ENCODE data around the gene KRT77.
"Not testable (repeated sequence)": the region's sequence is repeated elsewhere in the genome, so short reads cannot be mapped to it uniquely, and the experiment has no call there.

KRT77 gene

GRCh38 chr12:52721838-52722470, 18.6 kb upstream of the KRT77 start:
- DNase-seq: no peak

GRCh38 chr12:52720365-52720886, 17.1 kb upstream of the KRT77 start:
- no peak for DNase-seq

GRCh38 chr12:52716061-52716460, 12.7 kb upstream of the KRT77 start:
- no peak for DNase-seq

- no peak for DNase-seq
Measured at GRCh38 chr12:52715416-52715815, 12.1 kb upstream of the KRT77 start.

GRCh38 chr12:52714887-52715281, 11.6 kb upstream of the KRT77 start:
- no peak for DNase-seq

GRCh38 chr12:52713960-52714886, 10.9 kb upstream of the KRT77 start:
- DNase-seq: no peak

- not testable (repeated sequence) for DNase-seq
Measured at GRCh38 chr12:52712122-52712521, 8.8 kb upstream of the KRT77 start.

GRCh38 chr12:52710730-52711129, 7.4 kb upstream of the KRT77 start:
- DNase-seq: peak in 1 of 2 experiments; percentile 3

GRCh38 chr12:52708010-52708409, 4.7 kb upstream of the KRT77 start:
- DNase-seq: no peak

- DNase-seq: no peak
Measured at GRCh38 chr12:52704464-52704863, 1.1 kb upstream of the KRT77 start.

- DNase-seq: no peak
Measured at GRCh38 chr12:52703878-52704277, 554 bp upstream of the KRT77 start.

- no peak for DNase-seq
Measured at GRCh38 chr12:52702338-52702737, 986 bp downstream of the KRT77 start.

GRCh38 chr12:52701281-52701680, 2.0 kb downstream of the KRT77 start:
- DNase-seq: no peak

GRCh38 chr12:52699960-52700359, 3.4 kb downstream of the KRT77 start:
- no peak for DNase-seq

GRCh38 chr12:52699373-52699772, 4.0 kb downstream of the KRT77 start:
- no peak for DNase-seq

GRCh38 chr12:52698651-52699340, 4.5 kb downstream of the KRT77 start:
- no peak for DNase-seq

GRCh38 chr12:52697058-52697582, 6.2 kb downstream of the KRT77 start:
- DNase-seq: no peak

GRCh38 chr12:52696588-52696987, 6.7 kb downstream of the KRT77 start:
- no peak for DNase-seq

GRCh38 chr12:52695039-52695438, 8.3 kb downstream of the KRT77 start:
- DNase-seq: no peak

GRCh38 chr12:52694151-52694550, 9.2 kb downstream of the KRT77 start:
- no peak for DNase-seq

- DNase-seq: no peak
Measured at GRCh38 chr12:52693261-52693660, 10.1 kb downstream of the KRT77 start.

GRCh38 chr12:52692254-52692653, 11.1 kb downstream of the KRT77 start:
- no peak for DNase-seq

GRCh38 chr12:52691841-52692150, 11.5 kb downstream of the KRT77 start:
- no peak for DNase-seq
